RWPE2 (cell line): Measurements from ENCODE around the gene KRT85.

Experiments
- ATAC-seq: fragments of 200-7000 bp; cut with Tn5 transposase; 3 replicates; pipeline ENCODE4 v1.9.1; 2021; ENCODE audit warnings: low read depth
- DNase-seq: peaks from one replicate; pipeline ENCODE4 v3.0.0-alpha.2; 2020; ENCODE audit warnings: low spot score
- H3K27ac ChIP-seq: fragments of 450-650 bp; 2 replicates; pipeline ENCODE4 v1.5.1; 2017; ENCODE audit warnings: mild to moderate bottlenecking; ENCODE audit not compliant: poor library complexity, severe bottlenecking
- H3K27me3 ChIP-seq: fragments of 250-450 bp; sonication (Bioruptor Pico); 2 replicates; pipeline ENCODE4 v1.5.1; 2021; ENCODE audit warnings: mild to moderate bottlenecking, moderate library complexity; ENCODE audit not compliant: insufficient read depth, poor library complexity, severe bottlenecking
- H3K36me3 ChIP-seq: fragments of 250-450 bp; sonication (Bioruptor Pico); 2 replicates; pipeline ENCODE4 v1.5.1; 2020; ENCODE audit warnings: low read depth, mild to moderate bottlenecking, moderate library complexity
- H3K4me1 ChIP-seq: fragments of 250-450 bp; sonication (Bioruptor Pico); 2 replicates; pipeline ENCODE4 v1.5.1; 2021; ENCODE audit warnings: mild to moderate bottlenecking, moderate library complexity; ENCODE audit not compliant: insufficient read depth, poor library complexity, severe bottlenecking
- H3K4me3 ChIP-seq: fragments of 250-450 bp; sonication (Bioruptor Pico); 2 replicates; pipeline ENCODE4 v1.5.1; 2021; ENCODE audit warnings: mild to moderate bottlenecking, moderate library complexity; ENCODE audit not compliant: severe bottlenecking
- H3K9me3 ChIP-seq: fragments of 250-450 bp; sonication (Bioruptor Pico); 2 replicates; pipeline ENCODE4 v1.5.1; 2021; ENCODE audit warnings: mild to moderate bottlenecking, moderate library complexity; ENCODE audit not compliant: severe bottlenecking
- CTCF ChIP-seq: fragments of 450-650 bp; IDR thresholded peaks from one replicate; pipeline ENCODE4 v1.5.1; 2017; ENCODE audit warnings: mild to moderate bottlenecking, moderate library complexity; ENCODE audit not compliant: poor library complexity, severe bottlenecking

The KRT85 gene

GRCh38 chr12:52378091-52378490 is 10.8 kb upstream of the KRT85 start:
- Histone ChIP-seq H3K27ac (no peak overlapping the region), H3K9me3 (no peaks in the 10 kb centered on the region), H3K36me3 (no peaks in the 10 kb centered on the region), H3K4me3 (no peak overlapping the region), H3K4me1 (no peaks in the 10 kb centered on the region), H3K27me3 (no peaks in the 10 kb centered on the region)
- no peak for TF ChIP-seq CTCF
- no peak for DNase-seq
- no peak for ATAC-seq

- no peak for ATAC-seq
- no peak for TF ChIP-seq CTCF
- H3K4me3 ChIP-seq = no peak overlapping the region
- no peaks in the 10 kb centered on the region for H3K36me3 ChIP-seq
- H3K27ac ChIP-seq = no peak overlapping the region
- no peaks in the 10 kb centered on the region for H3K4me1 ChIP-seq
- DNase-seq = no peak
- H3K9me3 ChIP-seq = no peaks in the 10 kb centered on the region
- no peaks in the 10 kb centered on the region for H3K27me3 ChIP-seq
Measured at GRCh38 chr12:52377266-52377665, 10.0 kb upstream of the KRT85 start.

- no peaks in the 10 kb centered on the region for H3K9me3 ChIP-seq
- H3K27me3 ChIP-seq = no peaks in the 10 kb centered on the region
- H3K4me1 ChIP-seq = no peaks in the 10 kb centered on the region
- TF ChIP-seq CTCF = peak; percentile 96
- DNase-seq (peak; percentile 75), ATAC-seq (peak; percentile 93)
- no peak overlapping the region for H3K27ac ChIP-seq
- H3K4me3 ChIP-seq = no peak overlapping the region
- no peaks in the 10 kb centered on the region for H3K36me3 ChIP-seq
Measured at GRCh38 chr12:52372216-52373154, 5.2 kb upstream of the KRT85 start.

- Histone ChIP-seq H3K4me1 (no peaks in the 10 kb centered on the region), H3K36me3 (no peaks in the 10 kb centered on the region), H3K9me3 (no peaks in the 10 kb centered on the region), H3K4me3 (no peak overlapping the region), H3K27ac (no peak overlapping the region), H3K27me3 (no peaks in the 10 kb centered on the region)
- TF ChIP-seq CTCF = no peak
- DNase-seq (no peak), ATAC-seq (no peak)
Measured at GRCh38 chr12:52371716-52372115, 4.4 kb upstream of the KRT85 start.

- H3K9me3 ChIP-seq = no peaks in the 10 kb centered on the region
- ATAC-seq = no peak
- H3K4me1 ChIP-seq = no peaks in the 10 kb centered on the region
- DNase-seq = no peak
- H3K36me3 ChIP-seq = no peaks in the 10 kb centered on the region
- TF ChIP-seq CTCF = no peak
- no peaks in the 10 kb centered on the region for H3K27me3 ChIP-seq
- no peak overlapping the region for H3K4me3 ChIP-seq
- no peak overlapping the region for H3K27ac ChIP-seq
Measured at GRCh38 chr12:52370926-52371608, 3.8 kb upstream of the KRT85 start.
